ENCODE measurements around the gene PPP2R3B.

Gene PPP2R3B

DNA sequence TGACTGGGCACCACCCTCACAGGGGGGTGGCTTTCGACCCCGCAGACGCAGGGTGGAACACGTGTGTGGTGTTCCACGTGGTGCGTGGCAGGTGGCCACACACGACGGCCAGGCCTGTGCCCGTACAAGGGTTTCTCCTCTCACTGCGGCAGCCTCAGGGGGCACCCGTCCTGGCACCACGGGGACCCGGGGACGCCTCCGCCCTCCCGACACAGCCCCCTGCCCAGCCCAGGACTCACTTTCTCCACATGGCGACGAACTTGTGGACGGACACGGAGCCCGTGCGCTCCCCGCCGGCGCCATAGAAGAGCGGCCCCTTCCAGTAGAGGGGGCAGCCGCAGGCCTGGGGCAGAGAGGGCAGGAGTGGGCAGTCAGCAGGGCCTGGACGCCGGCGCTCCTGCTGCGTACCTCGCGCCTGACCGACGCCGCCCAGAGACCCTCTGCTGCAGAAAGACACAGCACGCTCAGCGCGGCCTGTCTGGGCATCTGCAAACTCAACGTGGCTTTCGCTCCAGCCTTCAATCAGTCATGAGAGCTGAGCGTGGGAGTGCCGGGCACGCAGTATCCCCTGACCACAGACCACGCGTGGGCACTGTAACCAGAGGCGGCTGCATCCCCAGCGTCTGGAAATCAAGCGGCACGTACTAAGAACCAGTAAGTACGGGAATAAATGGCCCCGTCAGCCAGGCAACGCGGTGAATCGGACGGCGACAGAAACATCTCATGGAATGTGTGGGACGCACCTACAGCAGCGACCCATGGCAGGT, 39.2 kb downstream of the PPP2R3B start:
- TF ChIP-seq ZNF514 (tag by site-specific recombination; IDR thresholded peaks at IDR 0.05) = no peak
- Histone ChIP-seq H3K9me3 (ENCODE audit: control insufficient read depth, insufficient read depth, low read depth, low read length) (no peaks in the 10 kb centered on the region), H3K36me3 (ENCODE audit: control insufficient read depth in 2 of 2, insufficient read depth in 1 of 2, low read length in 2 of 2) (peaks cover 0 to 28% of the 10 kb centered on the region in 2 experiments; a peak in 1 of 3 replicates), H3K4me1 (ENCODE audit: control insufficient read depth, insufficient read depth, low read length) (no peaks in the 10 kb centered on the region), H3K27ac (ENCODE audit: extremely low read depth, low read depth, low read length) (no peak overlapping the region), H3K4me3 (ENCODE audit: low read depth, low read length) (no peak overlapping the region)
- POLR2A ChIA-PET = no interaction called here
- CTCF ChIA-PET = no interaction called here

DNA sequence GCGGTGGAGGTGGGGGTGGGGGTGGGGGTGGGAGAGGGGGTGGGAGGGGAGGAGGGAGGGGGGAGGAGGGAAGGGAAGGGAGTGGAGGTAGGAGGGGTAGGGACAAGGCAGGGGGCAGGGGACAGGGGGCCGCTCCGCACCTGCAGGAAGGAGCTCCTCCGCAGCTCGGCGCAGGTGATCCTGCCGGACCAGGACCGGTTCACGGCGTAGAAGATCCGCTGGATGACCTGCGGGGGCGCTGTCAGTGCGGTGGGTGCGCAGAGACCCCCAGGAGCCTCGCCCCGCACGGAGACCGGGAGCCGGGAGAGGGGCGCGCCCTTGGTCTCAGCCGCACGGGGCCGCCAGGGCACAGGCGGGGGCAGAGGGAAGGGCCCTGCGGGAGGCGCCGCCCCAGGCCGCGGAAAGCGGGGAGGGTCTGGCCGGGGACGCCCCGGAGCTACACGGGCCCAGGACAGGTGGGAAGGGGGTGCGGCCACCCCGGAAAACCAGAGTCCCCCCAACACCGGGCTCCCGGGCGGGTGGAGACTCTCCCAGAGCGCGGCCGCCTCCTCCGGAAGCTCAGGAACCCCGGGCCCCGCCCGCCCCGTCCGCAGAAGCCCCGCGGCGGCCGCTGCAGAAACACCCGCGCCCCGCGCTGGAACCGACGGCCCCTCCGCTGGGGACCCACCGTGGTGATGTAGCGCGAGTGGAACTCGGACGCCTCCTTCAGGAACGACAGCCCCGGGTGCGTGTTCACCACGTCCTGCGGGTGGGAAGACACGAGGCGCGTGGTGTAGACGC, 40.5 kb downstream of the PPP2R3B start:
- ChIA-PET POLR2A (no interaction called here), CTCF (no interaction called here)
- Histone ChIP-seq H3K4me1 (ENCODE audit: control insufficient read depth, insufficient read depth, low read length) (no peaks in the 10 kb centered on the region), H3K27ac (ENCODE audit: extremely low read depth, low read depth, low read length) (no peak overlapping the region), H3K4me3 (ENCODE audit: low read depth, low read length) (no peak overlapping the region), H3K9me3 (ENCODE audit: control insufficient read depth, insufficient read depth, low read depth, low read length) (no peaks in the 10 kb centered on the region), H3K36me3 (ENCODE audit: control insufficient read depth in 2 of 2, insufficient read depth in 1 of 2, low read length in 2 of 2) (peaks cover 0 to 29% of the 10 kb centered on the region in 2 experiments; a peak in 1 of 3 replicates)
- TF ChIP-seq, protein P1, sequence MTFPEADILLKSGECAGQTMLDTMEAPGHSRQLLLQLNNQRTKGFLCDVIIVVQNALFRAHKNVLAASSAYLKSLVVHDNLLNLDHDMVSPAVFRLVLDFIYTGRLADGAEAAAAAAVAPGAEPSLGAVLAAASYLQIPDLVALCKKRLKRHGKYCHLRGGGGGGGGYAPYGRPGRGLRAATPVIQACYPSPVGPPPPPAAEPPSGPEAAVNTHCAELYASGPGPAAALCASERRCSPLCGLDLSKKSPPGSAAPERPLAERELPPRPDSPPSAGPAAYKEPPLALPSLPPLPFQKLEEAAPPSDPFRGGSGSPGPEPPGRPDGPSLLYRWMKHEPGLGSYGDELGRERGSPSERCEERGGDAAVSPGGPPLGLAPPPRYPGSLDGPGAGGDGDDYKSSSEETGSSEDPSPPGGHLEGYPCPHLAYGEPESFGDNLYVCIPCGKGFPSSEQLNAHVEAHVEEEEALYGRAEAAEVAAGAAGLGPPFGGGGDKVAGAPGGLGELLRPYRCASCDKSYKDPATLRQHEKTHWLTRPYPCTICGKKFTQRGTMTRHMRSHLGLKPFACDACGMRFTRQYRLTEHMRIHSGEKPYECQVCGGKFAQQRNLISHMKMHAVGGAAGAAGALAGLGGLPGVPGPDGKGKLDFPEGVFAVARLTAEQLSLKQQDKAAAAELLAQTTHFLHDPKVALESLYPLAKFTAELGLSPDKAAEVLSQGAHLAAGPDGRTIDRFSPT (tag by site-specific recombination; IDR thresholded peaks at IDR 0.05) = no peak
- TF ChIP-seq IKZF3 (tag by site-specific recombination; IDR thresholded peaks at IDR 0.05) (no peak), ZNF2 (tag by site-specific recombination; IDR thresholded peaks at IDR 0.05) (no peak), TCF7L2 (IDR thresholded peaks at IDR 0.05; ENCODE audit: borderline replicate concordance, low read depth, low read length) (no peak), GFI1B (tag by site-specific recombination; IDR thresholded peaks at IDR 0.05) (no peak), ZNF776 (tag by site-specific recombination; IDR thresholded peaks at IDR 0.05; ENCODE audit: borderline replicate concordance) (no peak), ZNF544 (tag by site-specific recombination; IDR thresholded peaks at IDR 0.05) (no peak), ZNF114 (tag by site-specific recombination; IDR thresholded peaks at IDR 0.05) (no peak), ZFHX2 (tag by site-specific recombination; conservative IDR thresholded peaks at IDR 0.05) (no peak), OSR2 (tag by site-specific recombination; IDR thresholded peaks at IDR 0.05) (no peak), ZNF549 (tag by site-specific recombination; IDR thresholded peaks at IDR 0.05) (no peak), ZNF571 (tag by site-specific recombination; IDR thresholded peaks at IDR 0.05) (no peak), BCL11B (tag by site-specific recombination; IDR thresholded peaks at IDR 0.05; ENCODE audit: low read depth) (no peak)
- TF ChIP-seq, protein P2, sequence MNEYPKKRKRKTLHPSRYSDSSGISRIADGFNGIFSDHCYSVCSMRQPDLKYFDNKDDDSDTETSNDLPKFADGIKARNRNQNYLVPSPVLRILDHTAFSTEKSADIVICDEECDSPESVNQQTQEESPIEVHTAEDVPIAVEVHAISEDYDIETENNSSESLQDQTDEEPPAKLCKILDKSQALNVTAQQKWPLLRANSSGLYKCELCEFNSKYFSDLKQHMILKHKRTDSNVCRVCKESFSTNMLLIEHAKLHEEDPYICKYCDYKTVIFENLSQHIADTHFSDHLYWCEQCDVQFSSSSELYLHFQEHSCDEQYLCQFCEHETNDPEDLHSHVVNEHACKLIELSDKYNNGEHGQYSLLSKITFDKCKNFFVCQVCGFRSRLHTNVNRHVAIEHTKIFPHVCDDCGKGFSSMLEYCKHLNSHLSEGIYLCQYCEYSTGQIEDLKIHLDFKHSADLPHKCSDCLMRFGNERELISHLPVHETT (tag by site-specific recombination; IDR thresholded peaks at IDR 0.05) = no peak
- TF ChIP-seq, protein P3, sequence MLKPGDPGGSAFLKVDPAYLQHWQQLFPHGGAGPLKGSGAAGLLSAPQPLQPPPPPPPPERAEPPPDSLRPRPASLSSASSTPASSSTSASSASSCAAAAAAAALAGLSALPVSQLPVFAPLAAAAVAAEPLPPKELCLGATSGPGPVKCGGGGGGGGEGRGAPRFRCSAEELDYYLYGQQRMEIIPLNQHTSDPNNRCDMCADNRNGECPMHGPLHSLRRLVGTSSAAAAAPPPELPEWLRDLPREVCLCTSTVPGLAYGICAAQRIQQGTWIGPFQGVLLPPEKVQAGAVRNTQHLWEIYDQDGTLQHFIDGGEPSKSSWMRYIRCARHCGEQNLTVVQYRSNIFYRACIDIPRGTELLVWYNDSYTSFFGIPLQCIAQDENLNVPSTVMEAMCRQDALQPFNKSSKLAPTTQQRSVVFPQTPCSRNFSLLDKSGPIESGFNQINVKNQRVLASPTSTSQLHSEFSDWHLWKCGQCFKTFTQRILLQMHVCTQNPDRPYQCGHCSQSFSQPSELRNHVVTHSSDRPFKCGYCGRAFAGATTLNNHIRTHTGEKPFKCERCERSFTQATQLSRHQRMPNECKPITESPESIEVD (tag by site-specific recombination; IDR thresholded peaks at IDR 0.05) = no peak
- TF ChIP-seq, protein P4, sequence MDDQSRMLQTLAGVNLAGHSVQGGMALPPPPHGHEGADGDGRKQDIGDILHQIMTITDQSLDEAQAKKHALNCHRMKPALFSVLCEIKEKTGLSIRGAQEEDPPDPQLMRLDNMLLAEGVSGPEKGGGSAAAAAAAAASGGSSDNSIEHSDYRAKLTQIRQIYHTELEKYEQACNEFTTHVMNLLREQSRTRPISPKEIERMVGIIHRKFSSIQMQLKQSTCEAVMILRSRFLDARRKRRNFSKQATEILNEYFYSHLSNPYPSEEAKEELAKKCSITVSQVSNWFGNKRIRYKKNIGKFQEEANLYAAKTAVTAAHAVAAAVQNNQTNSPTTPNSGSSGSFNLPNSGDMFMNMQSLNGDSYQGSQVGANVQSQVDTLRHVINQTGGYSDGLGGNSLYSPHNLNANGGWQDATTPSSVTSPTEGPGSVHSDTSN (CRISPR knock-in tag; IDR thresholded peaks at IDR 0.05) = no peak
- TF ChIP-seq, protein P5, sequence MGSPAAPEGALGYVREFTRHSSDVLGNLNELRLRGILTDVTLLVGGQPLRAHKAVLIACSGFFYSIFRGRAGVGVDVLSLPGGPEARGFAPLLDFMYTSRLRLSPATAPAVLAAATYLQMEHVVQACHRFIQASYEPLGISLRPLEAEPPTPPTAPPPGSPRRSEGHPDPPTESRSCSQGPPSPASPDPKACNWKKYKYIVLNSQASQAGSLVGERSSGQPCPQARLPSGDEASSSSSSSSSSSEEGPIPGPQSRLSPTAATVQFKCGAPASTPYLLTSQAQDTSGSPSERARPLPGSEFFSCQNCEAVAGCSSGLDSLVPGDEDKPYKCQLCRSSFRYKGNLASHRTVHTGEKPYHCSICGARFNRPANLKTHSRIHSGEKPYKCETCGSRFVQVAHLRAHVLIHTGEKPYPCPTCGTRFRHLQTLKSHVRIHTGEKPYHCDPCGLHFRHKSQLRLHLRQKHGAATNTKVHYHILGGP (tag by site-specific recombination; IDR thresholded peaks at IDR 0.05) = no peak
- TF ChIP-seq, protein P6, sequence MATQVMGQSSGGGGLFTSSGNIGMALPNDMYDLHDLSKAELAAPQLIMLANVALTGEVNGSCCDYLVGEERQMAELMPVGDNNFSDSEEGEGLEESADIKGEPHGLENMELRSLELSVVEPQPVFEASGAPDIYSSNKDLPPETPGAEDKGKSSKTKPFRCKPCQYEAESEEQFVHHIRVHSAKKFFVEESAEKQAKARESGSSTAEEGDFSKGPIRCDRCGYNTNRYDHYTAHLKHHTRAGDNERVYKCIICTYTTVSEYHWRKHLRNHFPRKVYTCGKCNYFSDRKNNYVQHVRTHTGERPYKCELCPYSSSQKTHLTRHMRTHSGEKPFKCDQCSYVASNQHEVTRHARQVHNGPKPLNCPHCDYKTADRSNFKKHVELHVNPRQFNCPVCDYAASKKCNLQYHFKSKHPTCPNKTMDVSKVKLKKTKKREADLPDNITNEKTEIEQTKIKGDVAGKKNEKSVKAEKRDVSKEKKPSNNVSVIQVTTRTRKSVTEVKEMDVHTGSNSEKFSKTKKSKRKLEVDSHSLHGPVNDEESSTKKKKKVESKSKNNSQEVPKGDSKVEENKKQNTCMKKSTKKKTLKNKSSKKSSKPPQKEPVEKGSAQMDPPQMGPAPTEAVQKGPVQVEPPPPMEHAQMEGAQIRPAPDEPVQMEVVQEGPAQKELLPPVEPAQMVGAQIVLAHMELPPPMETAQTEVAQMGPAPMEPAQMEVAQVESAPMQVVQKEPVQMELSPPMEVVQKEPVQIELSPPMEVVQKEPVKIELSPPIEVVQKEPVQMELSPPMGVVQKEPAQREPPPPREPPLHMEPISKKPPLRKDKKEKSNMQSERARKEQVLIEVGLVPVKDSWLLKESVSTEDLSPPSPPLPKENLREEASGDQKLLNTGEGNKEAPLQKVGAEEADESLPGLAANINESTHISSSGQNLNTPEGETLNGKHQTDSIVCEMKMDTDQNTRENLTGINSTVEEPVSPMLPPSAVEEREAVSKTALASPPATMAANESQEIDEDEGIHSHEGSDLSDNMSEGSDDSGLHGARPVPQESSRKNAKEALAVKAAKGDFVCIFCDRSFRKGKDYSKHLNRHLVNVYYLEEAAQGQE (tag by site-specific recombination; IDR thresholded peaks at IDR 0.05) = no peak
- TF ChIP-seq, protein P7, sequence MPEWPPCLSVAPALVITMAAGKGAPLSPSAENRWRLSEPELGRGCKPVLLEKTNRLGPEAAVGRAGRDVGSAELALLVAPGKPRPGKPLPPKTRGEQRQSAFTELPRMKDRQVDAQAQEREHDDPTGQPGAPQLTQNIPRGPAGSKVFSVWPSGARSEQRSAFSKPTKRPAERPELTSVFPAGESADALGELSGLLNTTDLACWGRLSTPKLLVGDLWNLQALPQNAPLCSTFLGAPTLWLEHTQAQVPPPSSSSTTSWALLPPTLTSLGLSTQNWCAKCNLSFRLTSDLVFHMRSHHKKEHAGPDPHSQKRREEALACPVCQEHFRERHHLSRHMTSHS (tag by site-specific recombination; IDR thresholded peaks at IDR 0.05) = no peak
